Left kidney (tissue), 2 donors: ENCODE measurements around the gene DNAL1. TPM values are rescaled to one million over a fixed set of nuclear protein-coding genes. Genes with fewer than 3 reads are reported as not detected.
"Not testable (repeated sequence)": the region's sequence is repeated elsewhere in the genome, so short reads cannot be mapped to it uniquely, and the experiment has no call there.

Source experiments
- DNase-seq: peaks from one replicate; pipeline ENCODE4 v3.0.0-alpha.2; 2013
- polyA plus RNA-seq: library from polyadenylated mRNA; unstranded; fragments of 120-200 nt; gene quantifications from one replicate; pipeline ENCODE4 v1.2.1, GENCODE V29; 2013; ENCODE audit not compliant: insufficient read length

Gene DNAL1
- polyA plus RNA-seq, 1 donor: 25.2 TPM

DNA sequence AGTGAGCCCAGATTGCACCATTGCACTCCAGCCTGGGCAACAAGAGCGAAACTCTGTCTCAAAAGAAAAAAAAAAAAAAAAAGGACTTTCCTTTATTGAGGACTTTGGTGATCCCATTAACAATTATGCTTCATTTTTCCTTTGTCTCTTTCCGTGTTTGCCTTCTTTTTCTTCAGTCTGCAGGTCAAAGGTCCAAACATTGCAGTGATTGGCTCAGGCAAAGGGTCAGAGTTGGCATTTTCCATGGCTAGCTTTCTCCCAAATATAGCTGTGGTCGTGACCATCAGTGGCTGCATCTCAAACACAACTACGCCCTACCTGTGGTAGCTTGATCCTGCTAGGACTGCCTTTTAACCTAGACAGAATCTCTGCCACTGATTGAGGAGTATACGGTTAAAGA lies 7.0 kb upstream of the DNAL1 start:
- no peak for DNase-seq

DNA sequence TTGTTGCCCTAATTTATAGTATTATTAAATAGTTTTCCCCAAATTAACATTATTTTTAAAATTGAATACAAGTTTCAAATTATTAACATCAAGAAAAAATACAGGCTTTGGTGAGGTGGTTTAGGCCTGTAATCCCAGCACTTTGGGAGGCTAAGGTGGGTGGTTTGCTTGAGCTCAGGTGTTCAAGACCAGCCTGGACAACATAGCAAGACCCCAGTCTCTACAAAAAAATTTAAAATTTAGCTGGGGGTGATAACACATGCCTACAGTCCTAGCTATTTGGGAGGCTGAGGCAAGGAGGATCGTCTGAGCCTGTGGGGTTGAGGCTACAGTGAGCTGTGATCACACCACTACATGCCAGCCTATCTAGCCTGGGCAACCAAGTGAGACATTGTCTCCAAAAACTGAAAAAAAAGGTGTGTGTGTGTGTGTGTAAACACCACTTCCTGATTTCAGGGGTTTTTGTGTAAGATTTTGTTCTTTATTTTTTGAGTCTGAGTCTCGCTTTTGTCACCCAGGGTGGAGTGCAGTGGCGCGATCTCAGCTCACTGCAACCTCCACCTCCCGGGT lies 3.9 kb upstream of the DNAL1 start:
- DNase-seq: no peak

GRCh38 chr14:73645248-73645610 lies 443 bp downstream of the DNAL1 start:
- DNase-seq: no peak

- DNase-seq: no peak
Observed at GRCh38 chr14:73651005-73651404, 6.2 kb downstream of the DNAL1 start.

DNA sequence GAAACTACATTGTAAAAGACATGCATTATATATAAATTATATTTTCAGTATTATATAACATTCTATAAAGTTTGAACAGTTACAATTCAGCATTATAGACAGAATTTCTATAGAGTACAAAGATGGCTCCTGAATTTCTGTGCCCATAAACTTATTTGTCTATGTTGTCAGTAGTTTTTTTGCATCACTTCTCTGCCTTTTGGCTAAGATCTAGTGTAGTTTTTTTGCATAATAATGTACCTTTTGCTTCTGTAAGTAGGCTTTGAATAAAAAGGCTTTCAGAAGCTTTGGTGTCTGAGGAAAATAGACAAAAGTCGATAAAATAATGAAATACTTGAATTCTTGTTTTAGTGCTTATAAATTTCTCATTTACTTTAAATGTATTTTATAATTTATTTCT lies 11.1 kb downstream of the DNAL1 start:
- no peak for DNase-seq

- DNase-seq: not testable (repeated sequence)
Observed at GRCh38 chr14:73659202-73659601, 14.4 kb downstream of the DNAL1 start.

DNA sequence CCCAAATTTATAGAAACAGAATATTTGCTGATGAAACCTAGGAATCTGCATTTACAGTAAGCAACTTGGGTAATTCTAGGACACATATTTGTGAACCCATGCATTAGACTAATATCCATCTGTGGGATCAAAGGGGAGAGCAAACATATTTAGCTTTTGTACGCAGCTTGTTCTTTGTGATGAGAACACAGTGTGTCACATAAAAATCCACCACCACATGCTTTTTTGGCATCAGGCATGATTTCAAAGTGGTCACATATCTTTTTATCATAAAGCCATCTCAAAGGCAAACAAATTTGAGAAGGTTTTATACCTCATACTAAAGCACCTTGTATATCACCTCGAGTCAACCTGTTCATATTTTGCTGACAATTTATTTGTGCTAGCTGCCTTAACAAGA lies 15.7 kb downstream of the DNAL1 start:
- DNase-seq: no peak

DNA sequence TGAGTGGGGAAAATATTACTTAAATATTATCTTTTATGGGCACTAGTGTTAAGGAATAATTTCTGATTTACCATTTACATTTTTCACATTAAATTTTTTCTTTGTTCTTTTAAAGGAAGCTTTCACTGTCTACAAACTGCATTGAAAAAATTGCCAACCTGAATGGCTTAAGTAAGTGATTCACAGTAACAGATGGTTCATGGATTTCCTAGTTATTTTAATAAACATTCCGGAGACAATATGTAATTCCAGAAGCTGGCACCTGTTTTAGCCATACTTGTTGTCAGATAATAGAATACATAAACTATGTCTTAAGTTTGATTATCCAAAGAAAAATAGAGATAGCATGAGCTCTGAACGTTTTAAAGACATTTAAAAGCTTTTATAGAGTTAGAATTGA lies 17.1 kb downstream of the DNAL1 start:
- no peak for DNase-seq

DNA sequence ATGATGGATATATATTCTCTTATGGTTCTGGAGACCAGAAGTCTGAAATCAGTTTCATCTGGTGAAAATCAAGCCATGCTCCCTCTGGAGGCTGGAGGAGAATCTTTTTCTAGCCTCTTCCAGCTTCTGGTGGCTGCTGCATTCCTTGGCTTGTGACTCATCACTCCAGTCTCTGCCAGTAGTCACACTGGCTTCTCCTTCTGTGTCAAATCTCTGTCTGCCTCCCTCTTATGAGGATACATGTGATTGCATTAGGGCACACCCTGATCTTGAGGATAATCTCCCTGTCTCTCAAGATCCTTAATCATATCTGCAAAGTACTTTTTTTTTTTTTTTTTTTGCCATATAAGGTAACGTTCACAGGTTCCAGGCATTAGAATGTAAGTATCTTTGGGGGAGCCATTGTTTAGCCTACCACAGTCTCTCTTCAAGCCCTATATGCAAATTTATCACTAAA lies 17.7 kb downstream of the DNAL1 start:
- no peak for DNase-seq

- DNase-seq: no peak
Observed at GRCh38 chr14:73663548-73664212, 18.9 kb downstream of the DNAL1 start.

- DNase-seq: no peak
Observed at GRCh38 chr14:73665130-73665529, 20.3 kb downstream of the DNAL1 start.

- DNase-seq: no peak
Observed at GRCh38 chr14:73666583-73666982, 21.8 kb downstream of the DNAL1 start.

GRCh38 chr14:73667854-73668253 lies 23.1 kb downstream of the DNAL1 start:
- no peak for DNase-seq

- DNase-seq: no peak
Observed at GRCh38 chr14:73674986-73675385, 30.2 kb downstream of the DNAL1 start.

DNA sequence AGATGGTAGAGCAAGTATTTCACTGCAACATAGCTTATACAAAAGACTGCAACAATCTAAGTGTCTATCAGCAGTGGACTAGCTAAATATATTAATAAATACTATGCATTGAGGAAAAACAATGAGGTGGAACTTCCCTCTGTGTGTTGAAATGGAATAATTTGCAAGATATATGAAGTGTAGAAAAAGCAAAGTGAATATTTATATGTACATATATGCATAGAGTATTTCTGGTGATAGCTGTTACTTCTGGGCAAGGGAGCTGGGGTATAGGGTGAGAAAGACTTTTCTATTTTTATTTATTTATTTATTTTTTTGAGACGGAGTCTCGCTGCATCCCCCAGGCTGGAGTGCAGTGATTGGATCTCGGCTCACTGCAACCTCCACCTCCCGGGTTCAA lies 33.9 kb downstream of the DNAL1 start:
- DNase-seq: no peak

DNA sequence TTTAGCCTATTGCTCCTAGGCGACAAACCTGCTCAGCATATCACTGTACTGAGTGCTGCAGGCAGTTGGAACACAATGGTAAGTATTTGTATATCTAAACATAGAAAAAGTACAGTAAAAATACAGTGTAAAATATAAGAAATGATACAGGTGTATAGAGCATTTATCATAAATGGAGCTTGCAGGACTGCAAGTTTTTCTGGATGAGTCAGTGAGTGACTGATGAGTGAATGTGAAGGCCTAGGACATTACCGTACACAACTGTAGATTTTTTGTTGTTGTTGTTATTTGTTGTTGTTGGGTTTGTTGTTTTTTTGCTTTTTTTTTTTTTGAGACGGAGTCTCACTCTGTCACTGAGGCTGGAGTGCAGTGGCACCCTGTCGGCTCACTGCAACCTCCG lies 36.0 kb downstream of the DNAL1 start:
- no peak for DNase-seq

DNA sequence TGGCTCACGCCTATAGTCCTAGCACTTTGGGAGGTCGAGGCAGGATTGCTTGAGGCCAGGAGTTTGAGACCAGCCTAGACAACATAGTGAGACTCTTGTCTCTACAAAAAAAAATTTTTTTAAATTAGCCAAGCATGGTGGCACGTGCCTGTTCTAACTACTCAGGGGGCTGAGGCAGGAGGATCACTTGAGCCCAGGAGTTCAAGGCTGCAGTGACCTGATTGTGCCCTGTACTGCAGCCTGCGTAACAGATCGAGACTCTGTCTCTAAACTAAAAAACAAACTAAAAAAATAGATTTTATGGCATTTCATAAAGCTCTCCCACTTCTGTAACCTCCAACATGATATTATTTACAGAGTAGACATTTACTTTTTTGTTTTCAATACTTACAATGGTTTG lies 39.8 kb downstream of the DNAL1 start:
- DNase-seq: no peak

DNA sequence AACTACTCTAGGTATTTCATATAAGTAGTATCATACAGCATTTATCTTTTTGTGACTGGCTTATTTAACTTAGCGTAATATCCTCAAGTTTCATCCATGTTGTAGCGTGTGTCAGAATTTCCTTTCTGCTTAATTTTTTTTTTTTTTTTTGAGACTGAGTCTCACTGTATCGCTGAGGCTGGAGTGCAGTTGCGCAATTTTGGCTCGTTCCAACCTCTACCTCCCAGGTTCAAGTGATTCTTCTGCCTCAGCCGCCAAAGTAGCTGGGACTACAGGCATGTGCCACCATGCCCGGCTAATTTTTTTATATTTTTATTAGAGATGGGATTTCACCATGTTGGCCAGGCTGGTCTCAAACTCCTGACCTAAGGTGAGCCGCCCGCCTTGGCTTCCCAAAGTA lies 40.5 kb downstream of the DNAL1 start:
- DNase-seq: no peak

DNA sequence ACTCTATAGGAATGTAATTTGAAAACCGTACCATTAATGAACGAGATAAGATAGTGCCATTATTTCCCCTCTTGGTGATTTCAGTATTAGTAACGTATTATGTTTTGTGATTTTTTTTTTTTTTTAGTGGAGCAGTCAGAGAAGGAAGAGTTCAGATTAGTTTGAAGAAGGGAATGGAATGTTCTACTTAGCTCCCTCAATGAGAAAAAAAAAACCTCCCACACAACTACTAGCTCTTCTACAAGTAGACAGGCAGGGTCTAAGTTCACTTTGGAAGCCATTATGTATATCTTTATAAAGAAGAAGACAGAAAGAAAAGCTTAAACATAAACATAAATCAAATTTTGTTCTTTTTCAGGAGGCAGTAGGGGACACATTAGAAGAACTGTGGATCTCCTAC lies 42.1 kb downstream of the DNAL1 start:
- DNase-seq: no peak

- DNase-seq: no peak
Observed at GRCh38 chr14:73694083-73694482, 49.3 kb downstream of the DNAL1 start.

GRCh38 chr14:73695082-73695481 lies 50.3 kb downstream of the DNAL1 start:
- DNase-seq: no peak

GRCh38 chr14:73695997-73696396 lies 51.2 kb downstream of the DNAL1 start:
- no peak for DNase-seq

DNA sequence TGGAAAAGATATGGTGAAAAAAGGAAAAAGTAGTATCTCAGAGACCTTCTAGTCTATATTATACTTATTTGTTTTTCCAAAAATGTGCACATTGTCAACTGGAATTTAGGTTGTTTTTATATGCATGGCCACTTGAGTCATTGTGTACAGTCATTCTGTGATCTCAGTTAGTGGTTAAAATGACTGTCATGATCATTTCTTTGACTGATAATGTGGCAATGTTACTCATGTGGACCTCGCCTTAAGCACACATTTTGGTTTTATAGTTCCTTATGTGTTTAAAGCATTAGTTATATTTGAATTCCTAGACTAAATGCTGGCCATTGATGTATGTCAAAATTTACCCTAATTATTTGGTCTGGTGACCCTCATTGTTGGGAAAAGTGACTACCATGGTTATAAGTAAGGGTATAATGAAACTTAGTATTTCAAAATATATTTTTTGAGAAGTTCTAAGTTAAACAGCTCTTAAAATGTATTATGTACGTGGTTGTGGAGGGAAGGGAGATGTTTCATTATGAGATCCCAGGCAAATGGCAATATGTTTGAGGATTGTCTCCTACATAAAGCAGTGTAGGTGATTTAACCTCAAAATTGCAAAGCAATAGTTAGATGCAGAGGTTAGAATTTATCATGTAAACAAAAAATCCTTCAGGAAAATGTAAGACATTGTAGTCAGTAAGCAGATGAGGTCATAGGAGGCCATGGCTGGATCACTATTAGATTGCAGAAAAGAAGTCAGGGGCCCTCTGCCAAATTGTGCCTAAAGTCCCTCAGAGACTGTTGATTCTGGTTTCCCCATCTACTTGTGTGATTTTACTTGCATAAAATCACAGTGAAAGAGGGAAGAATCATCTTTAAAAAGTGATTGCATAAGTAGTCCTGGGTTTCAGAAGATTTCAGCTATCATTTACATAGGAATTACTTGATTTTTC lies 51.9 kb downstream of the DNAL1 start:
- no peak for DNase-seq
